A673 (cell line): Measurements from ENCODE around the gene MYO1C. TPM values are rescaled to one million over a fixed set of nuclear protein-coding genes. Genes with fewer than 3 reads are reported as not detected.
"Not testable (repeated sequence)": the region's sequence is repeated elsewhere in the genome, so short reads cannot be mapped to it uniquely, and the experiment has no call there.

Source experiments
- BruUV-seq: library from RNA; stranded (reverse); fragments of 400-500 nt; replicated peaks from 2 replicates; lab custom pipeline; 2021; lab: Mats Ljungman, UMichigan
- CTCF ChIA-PET: fragments of 300-600 bp; sonication (Branson Sonifier 250); formaldehyde crosslinking; loops from one replicate; lab custom pipeline; 2022; ENCODE audit warnings: antibody characterized with exemption; lab: Charles Lee
- POLR2A ChIA-PET: fragments of 300-600 bp; sonication (Branson Sonifier 250); formaldehyde crosslinking; loops from one replicate; lab custom pipeline; 2022; ENCODE audit warnings: antibody characterized with exemption; ENCODE audit not compliant: low non-redundant PET; lab: Charles Lee
- DNase-seq: peaks from one replicate; pipeline ENCODE4 v3.0.0-alpha.2; 2015; ENCODE audit warnings: low spot score
- H3K27ac ChIP-seq: fragments of 200-600 bp; sonication (generic); 2 replicates; pipeline ENCODE4 v1.5.1; 2016; ENCODE audit warnings: mixed run types, low read depth, mild to moderate bottlenecking, mixed read lengths, antibody characterized with exemption, low read length; ENCODE audit not compliant: poor library complexity, severe bottlenecking
- H3K27me3 ChIP-seq: fragments of 200-600 bp; sonication (generic); replicated peaks from 2 replicates; pipeline ENCODE4 v1.6.1; 2017; ENCODE audit warnings: mixed run types, low read depth, mild to moderate bottlenecking, mixed read lengths, antibody characterized with exemption, low read length; ENCODE audit not compliant: insufficient read depth, poor library complexity
- H3K36me3 ChIP-seq: fragments of 200-600 bp; sonication (generic); 2 replicates; pipeline ENCODE4 v1.6.1; 2016; ENCODE audit warnings: mixed run types, mild to moderate bottlenecking, mixed read lengths, antibody characterized with exemption, low read length; ENCODE audit not compliant: insufficient read depth, poor library complexity, severe bottlenecking
- H3K4me1 ChIP-seq: fragments of 200-600 bp; sonication (generic); 2 replicates; pipeline ENCODE4 v1.6.1; 2017; ENCODE audit warnings: mixed run types, mild to moderate bottlenecking, mixed read lengths, antibody characterized with exemption, low read length; ENCODE audit not compliant: insufficient read depth, poor library complexity, severe bottlenecking
- H3K4me3 ChIP-seq: fragments of 200-600 bp; sonication (generic); 2 replicates; pipeline ENCODE4 v1.5.1; 2016; ENCODE audit warnings: low read depth, mixed run types, mild to moderate bottlenecking, mixed read lengths, low read length; ENCODE audit not compliant: poor library complexity, severe bottlenecking
- H3K9me3 ChIP-seq: fragments of 200-600 bp; sonication (generic); 2 replicates; pipeline ENCODE4 v1.6.1; 2016; ENCODE audit warnings: mixed run types, low read depth, mild to moderate bottlenecking, mixed read lengths, antibody characterized with exemption, low read length; ENCODE audit not compliant: poor library complexity, severe bottlenecking
- CTCF ChIP-seq: fragments of 300-800, 200-600 bp; sonication (generic); conservative IDR thresholded peaks from 2 replicates; pipeline ENCODE4 v1.5.1; 2017; ENCODE audit warnings: low read depth, mild to moderate bottlenecking, antibody characterized with exemption, low read length, moderate library complexity, mixed read lengths
- EZH2 ChIP-seq: fragments of 200-600 bp; sonication (generic); IDR thresholded peaks from 2 replicates; pipeline ENCODE4 v1.6.1; 2017; ENCODE audit warnings: borderline replicate concordance, low read depth, mild to moderate bottlenecking, mixed read lengths, antibody characterized with exemption, low read length; ENCODE audit not compliant: poor library complexity, severe bottlenecking
- intact Hi-C: fragments of 100-400 bp; cut with micrococcal nuclease; formaldehyde crosslinking; loops from one replicate; pipeline ENCODE4 v1.10.0; 2022; ENCODE audit not compliant: unreplicated experiment
- total RNA-seq: library from RNA; stranded (reverse); gene quantifications from 2 replicates; pipeline ENCODE4 v1.2.3, GENCODE V29; 2021

Gene MYO1C
- total RNA-seq, 1 experiment from 2014 or later: 103 TPM

GRCh38 chr17:1509290-1509881, 16.9 kb upstream of the MYO1C start:
- POLR2A ChIA-PET: no interaction called here

GRCh38 chr17:1508709-1509108, 16.2 kb upstream of the MYO1C start:
- H3K27me3 ChIP-seq, DNase-seq, CTCF ChIA-PET, BruUV-seq, H3K36me3 ChIP-seq, POLR2A ChIA-PET, H3K4me3 ChIP-seq, H3K9me3 ChIP-seq, H3K27ac ChIP-seq, intact Hi-C loops: not testable (repeated sequence)
- H3K4me1 ChIP-seq: peaks cover 23% of the 10 kb centered on the region

More at GRCh38 chr17:1509290-1509881, 16.9 kb upstream of the MYO1C start:
- Histone ChIP-seq H3K36me3 (no peaks in the 10 kb centered on the region), H3K27ac (no peak overlapping the region), H3K9me3 (no peaks in the 10 kb centered on the region), H3K4me3 (no peak overlapping the region), H3K4me1 (peaks cover 23% of the 10 kb centered on the region), H3K27me3 (no peaks in the 10 kb centered on the region)
- BruUV-seq: no TSS peak
- intact Hi-C loops: no loop called here
- CTCF ChIA-PET: no interaction called here
- TF ChIP-seq CTCF: no peak
- TF ChIP-seq EZH2: no peak
- DNase-seq: no peak

GRCh38 chr17:1506649-1507267, 14.3 kb upstream of the MYO1C start:
- no peaks in the 10 kb centered on the region for H3K27me3 ChIP-seq
- no peak overlapping the region for H3K27ac ChIP-seq
- no peak for DNase-seq
- no TSS peak for BruUV-seq
- H3K4me1 ChIP-seq: peaks cover 12% of the 10 kb centered on the region
- H3K9me3 ChIP-seq: no peaks in the 10 kb centered on the region
- no peak overlapping the region for H3K4me3 ChIP-seq
- TF ChIP-seq EZH2 (no peak), CTCF (no peak)
- ChIA-PET CTCF (no interaction called here), POLR2A (no interaction called here)
- intact Hi-C loops: no loop called here
- H3K36me3 ChIP-seq: no peaks in the 10 kb centered on the region
